H9 (cell line): ENCODE data around the gene SLX4. TPM values are rescaled to one million over a fixed set of nuclear protein-coding genes. Genes with fewer than 3 reads are reported as not detected.

Experiments used
- DNase-seq: peaks from one replicate; pipeline ENCODE4 v3.0.0-alpha.2; 2017
- H2AFZ ChIP-seq: one replicate; pipeline ENCODE4 v1.6.1; 2013; ENCODE audit warnings: mild to moderate bottlenecking, low read length, control low read depth, moderate library complexity
- H2AK5ac ChIP-seq: 2 replicates; pipeline ENCODE4 v1.6.1; 2013; ENCODE audit warnings: low read length, control low read depth, mixed read lengths; ENCODE audit not compliant: insufficient read length
- H2BK120ac ChIP-seq: one replicate; pipeline ENCODE4 v1.6.1; 2013; ENCODE audit warnings: low read depth, mild to moderate bottlenecking, low read length, control low read depth, inconsistent platforms; ENCODE audit not compliant: poor library complexity, severe bottlenecking
- H2BK12ac ChIP-seq: 2 replicates; pipeline ENCODE4 v1.6.1; 2013; ENCODE audit warnings: low read length, control low read depth, mixed read lengths, low read depth; ENCODE audit not compliant: insufficient read length
- H2BK15ac ChIP-seq: 2 replicates; pipeline ENCODE4 v1.6.1; 2013; ENCODE audit warnings: low read depth, low read length, control low read depth
- H2BK20ac ChIP-seq: one replicate; pipeline ENCODE4 v1.6.1; 2013; ENCODE audit warnings: low read depth, mild to moderate bottlenecking, low read length, control low read depth, inconsistent platforms; ENCODE audit not compliant: poor library complexity, severe bottlenecking
- H2BK5ac ChIP-seq: 2 replicates; pipeline ENCODE4 v1.6.1; 2013; ENCODE audit warnings: low read length, control low read depth, mixed read lengths; ENCODE audit not compliant: insufficient read length
- H3K14ac ChIP-seq: 2 replicates; pipeline ENCODE4 v1.6.1; 2013; ENCODE audit warnings: low read length, control low read depth; ENCODE audit not compliant: insufficient read depth
- H3K18ac ChIP-seq: 2 replicates; pipeline ENCODE4 v1.6.1; 2013; ENCODE audit warnings: low read depth, mild to moderate bottlenecking, mixed read lengths, low read length, control low read depth; ENCODE audit not compliant: insufficient read length
- H3K23ac ChIP-seq: 2 replicates; pipeline ENCODE4 v1.6.1; 2013; ENCODE audit warnings: low read length, control low read depth, mixed read lengths, low read depth; ENCODE audit not compliant: insufficient read length
- H3K23me2 ChIP-seq: 2 replicates; pipeline ENCODE4 v1.6.1; 2013; ENCODE audit warnings: low read depth, mild to moderate bottlenecking, mixed read lengths, low read length, control low read depth; ENCODE audit not compliant: insufficient read length, poor library complexity, severe bottlenecking
- H3K27ac ChIP-seq: 2 replicates; pipeline ENCODE4 v1.5.1; 2013; ENCODE audit warnings: low read length, control low read depth, mixed read lengths, low read depth; ENCODE audit not compliant: insufficient read length
- H3K27me3 ChIP-seq: 2 replicates; pipeline ENCODE4 v1.6.1; 2013; ENCODE audit warnings: low read length, control low read depth, inconsistent platforms; ENCODE audit not compliant: insufficient read depth
- H3K4ac ChIP-seq: 2 replicates; pipeline ENCODE4 v1.6.1; 2013; ENCODE audit warnings: low read depth, mild to moderate bottlenecking, control low read depth, inconsistent platforms, low read length, moderate library complexity
- H3K4me1 ChIP-seq: 2 replicates; pipeline ENCODE4 v1.6.1; 2013; ENCODE audit warnings: low read length, control low read depth, inconsistent platforms; ENCODE audit not compliant: insufficient read depth
- H3K4me2 ChIP-seq: 2 replicates; pipeline ENCODE4 v1.6.1; 2013; ENCODE audit warnings: low read length, control low read depth, mixed read lengths; ENCODE audit not compliant: insufficient read length, insufficient read depth
- H3K56ac ChIP-seq: 2 replicates; pipeline ENCODE4 v1.6.1; 2013; ENCODE audit warnings: low read depth, mild to moderate bottlenecking, mixed read lengths, low read length, control low read depth; ENCODE audit not compliant: insufficient read length
- H3K79me1 ChIP-seq: 2 replicates; pipeline ENCODE4 v1.6.1; 2013; ENCODE audit warnings: low read depth, mild to moderate bottlenecking, moderate library complexity, low read length, control low read depth, inconsistent platforms; ENCODE audit not compliant: insufficient read depth, poor library complexity, severe bottlenecking
- H3K79me2 ChIP-seq: 2 replicates; pipeline ENCODE4 v1.6.1; 2013; ENCODE audit warnings: low read length, control low read depth, inconsistent platforms; ENCODE audit not compliant: insufficient read depth
- H3K9ac ChIP-seq: 2 replicates; pipeline ENCODE4 v1.6.1; 2013; ENCODE audit warnings: low read length, control low read depth, mixed read lengths; ENCODE audit not compliant: insufficient read length; ENCODE audit errors: extremely low read depth
- H3K9me3 ChIP-seq: one replicate; pipeline ENCODE4 v1.6.1; 2013; ENCODE audit warnings: low read depth, low read length, inconsistent platforms; ENCODE audit not compliant: control insufficient read depth
- H3T11ph ChIP-seq: one replicate; pipeline ENCODE4 v1.6.1; 2013; ENCODE audit warnings: mild to moderate bottlenecking, low read length, control low read depth, inconsistent platforms
- H4K20me1 ChIP-seq: one replicate; pipeline ENCODE4 v1.6.1; 2013; ENCODE audit not compliant: control insufficient read depth, insufficient read length, insufficient read depth
- H4K5ac ChIP-seq: 2 replicates; pipeline ENCODE4 v1.6.1; 2013; ENCODE audit warnings: low read depth, mild to moderate bottlenecking, mixed read lengths, low read length, control low read depth; ENCODE audit not compliant: insufficient read length
- H4K8ac ChIP-seq: replicated peaks from 2 replicates; pipeline ENCODE4 v1.6.1; 2013; ENCODE audit warnings: low read length, control low read depth, mixed read lengths, low read depth; ENCODE audit not compliant: insufficient read length
- H4K91ac ChIP-seq: 2 replicates; pipeline ENCODE4 v1.6.1; 2013; ENCODE audit warnings: low read depth, mild to moderate bottlenecking, moderate library complexity, mixed read lengths, low read length, control low read depth; ENCODE audit not compliant: insufficient read length
- H3K27ac Mint-ChIP-seq, 3 experiments: 2 replicates in 2 of 3; 3 replicates in 1 of 3; pipeline ENCODE4 v1.8.0; 2020 to 2021; ENCODE audit warnings: mixed read lengths in 3 of 3, mild to moderate bottlenecking in 1 of 3, moderate library complexity in 1 of 3
- H3K27me3 Mint-ChIP-seq: 2 replicates; pipeline ENCODE4 v1.8.0; 2021; ENCODE audit warnings: low read depth, mild to moderate bottlenecking, moderate library complexity, mixed read lengths
- H3K36me3 Mint-ChIP-seq, 3 experiments: 2 replicates in 2 of 3; 3 replicates in 1 of 3; pipeline ENCODE4 v1.8.0; 2020 to 2021; ENCODE audit warnings: low read depth in 3 of 3, mixed read lengths in 3 of 3; ENCODE audit not compliant: insufficient read depth in 1 of 3
- H3K4me1 Mint-ChIP-seq, 2 experiments: 2 replicates each; pipeline ENCODE4 v1.8.0; 2020; ENCODE audit warnings: mixed read lengths in 2 of 2
- H3K4me3 Mint-ChIP-seq, 2 experiments: 2 replicates in 1 of 2; 3 replicates in 1 of 2; pipeline ENCODE4 v1.8.0; 2020 to 2021; ENCODE audit warnings: mild to moderate bottlenecking in 2 of 2, mixed read lengths in 2 of 2, moderate library complexity in 1 of 2
- H3K9me3 Mint-ChIP-seq, 2 experiments: 2 replicates in 1 of 2; 3 replicates in 1 of 2; pipeline ENCODE4 v1.8.0; 2020; ENCODE audit warnings: mild to moderate bottlenecking in 2 of 2, mixed read lengths in 2 of 2, moderate library complexity in 1 of 2
- CTCF ChIP-seq: fragments of 200-600 bp; sonication (generic); conservative IDR thresholded peaks from 3 replicates; pipeline ENCODE4 v1.8.0; 2021; ENCODE audit warnings: antibody characterized with exemption, mild to moderate bottlenecking
- WGBS: extraction: QIAGEN DNeasy Blood & Tissue Kit; methylation state at CpG from one replicate; pipeline ENCODE4 v1.1.7; 2013; ENCODE audit warnings: missing lambda C conversion rate, low lambda C conversion rate, mixed read lengths; ENCODE audit not compliant: insufficient read length; ENCODE audit errors: extremely low coverage; 5-methylcytosine and 5-hydroxymethylcytosine counted together
- total RNA-seq: library from RNA; stranded (reverse); gene quantifications from 2 replicates; pipeline ENCODE4 v1.2.1, GENCODE V29; 2021

Gene SLX4
- total RNA-seq, 1 experiment from 2014 or later = 9.9 TPM

- Histone ChIP-seq H3K4me2 (no peak overlapping the region), H2BK12ac (no peak overlapping the region), H2AFZ (no peak overlapping the region), H3K23ac (no peak overlapping the region), H4K5ac (no peak overlapping the region), H2BK20ac (no peak overlapping the region), H3K56ac (no peak overlapping the region), H2AK5ac (no peak overlapping the region), H2BK5ac (no peak overlapping the region), H3T11ph (no peak overlapping the region), H3K18ac (no peak overlapping the region), H3K14ac (no peak overlapping the region; the same call in 1 of the 2 replicates), H3K9me3 (no peaks in the 10 kb centered on the region), H3K27me3 (no peaks in the 10 kb centered on the region), H3K79me1 (no peaks in the 10 kb centered on the region), H3K27ac (no peak overlapping the region), H4K20me1 (no peaks in the 10 kb centered on the region), H3K23me2 (no peaks in the 10 kb centered on the region), H3K9ac (no peak overlapping the region), H3K79me2 (no peaks in the 10 kb centered on the region), H3K4me1 (no peaks in the 10 kb centered on the region), H4K8ac (no peak overlapping the region), H3K4ac (no peak overlapping the region), H2BK120ac (no peak overlapping the region), H4K91ac (no peak overlapping the region), H2BK15ac (no peak overlapping the region)
- DNase-seq = no peak
- WGBS = no CpG with 5 or more reads among the region's 27 CpGs
- no peak for TF ChIP-seq CTCF
- Mint-ChIP-seq H3K9me3 (no peaks in the 10 kb centered on the region), H3K36me3 (peaks cover 10 to 61% (median 56%) of the 10 kb centered on the region in 3 experiments; a peak in 6 of 7 replicates), H3K27me3 (no peaks in the 10 kb centered on the region), H3K4me1 (peaks cover 7 to 12% of the 10 kb centered on the region in 2 experiments), H3K4me3 (no peak overlapping the region), H3K27ac (no peak overlapping the region)
Observed at GRCh38 chr16:3589441-3589921, 21.9 kb downstream of the SLX4 start.
